ENCODE measurements around the gene SCRN2.

SCRN2 gene

GRCh38 chr17:47838636-47839035 lies 2.4 kb downstream of the SCRN2 start:
- H3K4me3 ChIP-seq (replicated peaks; ENCODE audit: low read depth, low read length), result no peak overlapping the region
- DNase-seq (ENCODE audit: low read depth), result no peak
- TF ChIP-seq CTCF (IDR thresholded peaks at IDR 0.05; ENCODE audit: low read length, missing control alignments), result no peak

- DNase-seq (ENCODE audit: low read depth), result no peak
- TF ChIP-seq CTCF (IDR thresholded peaks at IDR 0.05; ENCODE audit: low read length, missing control alignments), result no peak
- H3K4me3 ChIP-seq (replicated peaks; ENCODE audit: low read depth, low read length), result no peak overlapping the region
Observed at GRCh38 chr17:47837401-47838039, 3.6 kb downstream of the SCRN2 start.

GRCh38 chr17:47836601-47837000 lies 4.5 kb downstream of the SCRN2 start:
- H3K4me3 ChIP-seq (replicated peaks; ENCODE audit: low read depth, low read length), result no peak overlapping the region
- no peak for TF ChIP-seq CTCF (IDR thresholded peaks at IDR 0.05; ENCODE audit: low read length, missing control alignments)
- no peak for DNase-seq (ENCODE audit: low read depth)

- TF ChIP-seq CTCF (IDR thresholded peaks at IDR 0.05; ENCODE audit: low read length, missing control alignments), result no peak
- no peak for DNase-seq (ENCODE audit: low read depth)
- no peak overlapping the region for H3K4me3 ChIP-seq (replicated peaks; ENCODE audit: low read depth, low read length)
Observed at GRCh38 chr17:47834756-47835155, 6.3 kb downstream of the SCRN2 start.

GRCh38 chr17:47831934-47832327 lies 9.1 kb downstream of the SCRN2 start:
- no peak for TF ChIP-seq CTCF (IDR thresholded peaks at IDR 0.05; ENCODE audit: low read length, missing control alignments)
- peak overlapping the region; percentile 98 for H3K4me3 ChIP-seq (replicated peaks; ENCODE audit: low read depth, low read length)
- DNase-seq (ENCODE audit: low read depth), result no peak

- peak; percentile 51 for TF ChIP-seq CTCF (IDR thresholded peaks at IDR 0.05; ENCODE audit: low read length, missing control alignments)
- DNase-seq (ENCODE audit: low read depth), result peak; percentile 95
- peak within 1 kb of the TSS; percentile 98 for H3K4me3 ChIP-seq (replicated peaks; ENCODE audit: low read depth, low read length)
Observed at GRCh38 chr17:47831003-47831933, 9.8 kb downstream of the SCRN2 start, which contains the start of the genes LRRC46 and MRPL10. Gene LRRC46 (plus strand): TSS chr17:47831670. CDS start chr17:47831990, 320 bp downstream. Gene MRPL10 (minus strand): TSS chr17:47831541. CDS start chr17:47831511, 30 bp downstream.

Measured in fibroblast of pulmonary artery (primary cell).